Ovary (tissue), 9 donors: ENCODE results near the gene RALGPS1. TPM values are rescaled to one million over a fixed set of nuclear protein-coding genes. Genes with fewer than 3 reads are reported as not detected.

Experiments
- DNase-seq, 5 donors: peaks; one replicate each; pipeline ENCODE4 v3.0.0-alpha.2; 2019 to 2020
- H3K27ac ChIP-seq, 2 donors: fragments of 200-600 bp; one replicate each; pipeline versions ENCODE4 v1.5.1 to v1.8.0; 2019 to 2022
- H3K27me3 ChIP-seq: fragments of 200-600 bp; one replicate; pipeline ENCODE4 v1.8.0; 2022
- H3K36me3 ChIP-seq: fragments of 200-600 bp; sonication (generic); one replicate; pipeline ENCODE4 v1.5.1; 2019
- H3K4me1 ChIP-seq: one replicate; pipeline ENCODE4 v1.8.1; 2013; ENCODE audit warnings: mild to moderate bottlenecking, moderate library complexity; ENCODE audit not compliant: insufficient read depth
- H3K4me3 ChIP-seq: fragments of 200-600 bp; sonication (generic); one replicate; pipeline ENCODE4 v1.5.1; 2017
- H3K9me3 ChIP-seq, 2 donors: fragments of 200-600 bp in 1 of 2; sonication (generic) in 1 of 2; one replicate each; pipeline versions ENCODE4 v1.5.1 to v1.8.1; 2013 to 2019; ENCODE audit warnings: mild to moderate bottlenecking in 1 of 2, moderate library complexity in 1 of 2
- CTCF ChIP-seq, 3 donors: fragments of 450-650 bp in 2 of 3; fragments of 200-600 bp in 1 of 3; IDR thresholded peaks; one replicate each; pipeline versions ENCODE4 v1.5.1 to v1.8.0; 2016 to 2022; ENCODE audit warnings: antibody characterized with exemption in 3 of 3, mild to moderate bottlenecking in 1 of 3
- EP300 ChIP-seq: sonication (generic); formaldehyde crosslinking; IDR thresholded peaks from one replicate; pipeline ENCODE4 v1.6.1; 2017; ENCODE audit warnings: antibody characterized with exemption
- POLR2A ChIP-seq: fragments of 450-650 bp; IDR thresholded peaks from one replicate; pipeline ENCODE4 v1.6.1; 2017; ENCODE audit warnings: antibody characterized with exemption, mild to moderate bottlenecking, moderate library complexity
- WGBS, 3 donors: extraction: QIAGEN DNeasy Blood & Tissue Kit in 1 of 3; methylation state at CpG; one replicate each; pipeline versions ENCODE4 v1.1.5 to v1.1.7; 2013 to 2017; 5-methylcytosine and 5-hydroxymethylcytosine counted together
- intact Hi-C, 4 donors: fragments of 100-400 bp; cut with DNase I; formaldehyde crosslinking; loops; one replicate each; pipeline versions ENCODE4 v1.11.0 to v1.15.1; 2022 to 2023
- polyA plus RNA-seq, 2 donors: library from polyadenylated mRNA; stranded (reverse); fragments of 200-250 nt in 1 of 2; fragments of 350-450 nt in 1 of 2; fragmentation: Illumina TruSeq in 1 of 2; extraction: RNeasy Lipid Tissue Mini Kit (QIAGEN cat#74804) in 1 of 2; gene quantifications; one replicate each; pipeline ENCODE4 v1.2.3, GENCODE V29; 2013 to 2014
- total RNA-seq, 7 donors: library from RNA; depleted of rRNA in 2 of 7; stranded (reverse); fragments of >200 nt in 2 of 7; fragmentation: NEBNext Ultra II Directional in 3 of 7; extraction: Animal tissue kit (Norgen Biotek cat#: 25700) in 3 of 7; gene quantifications; one replicate each; pipeline versions ENCODE4 v1.1.0 to v1.2.4, GENCODE V29; 2016 to 2023
- donor health status: DM: no; HTN: no; CAD: no; lungs with moderate emphysema.
- donor health status: DM: no; HTN: no; CAD: no.
- donor health status: Bipolar disorder and iron deficiency.
- donor health status: DM: yes; HTN: yes; CAD: no.
- donor health status: DM: no; HTN: no; CAD: no.
- donor health status: DM: yes; HTN: yes; CAD: no.

Gene RALGPS1
- total and polyA plus RNA-seq, 9 donors: 2.3 to 13.1 (median 6.9) TPM

- 97 to 98% (median 97%) methylated on average over 10 of the region's 10 CpGs for WGBS, 3 donors
- H3K36me3 ChIP-seq: no peaks in the 10 kb centered on the region
- no peak for DNase-seq
- no peaks in the 10 kb centered on the region for H3K9me3 ChIP-seq
- no peaks in the 10 kb centered on the region for H3K4me1 ChIP-seq
- intact Hi-C loops: no loop called here
- H3K27me3 ChIP-seq: no peaks in the 10 kb centered on the region
- no peak for TF ChIP-seq CTCF (IDR thresholded peaks at IDR 0.05)
- no peak for TF ChIP-seq EP300
- no peak for TF ChIP-seq POLR2A
- no peak overlapping the region for H3K27ac ChIP-seq
- H3K4me3 ChIP-seq: no peak overlapping the region
These were observed 59.3 kb downstream of the RALGPS1 start for GRCh38 chr9:126973651-126974529.

- Histone ChIP-seq H3K4me3 (no peak overlapping the region), H3K36me3 (no peaks in the 10 kb centered on the region), H3K27ac (no peak overlapping the region), H3K27me3 (no peaks in the 10 kb centered on the region), H3K4me1 (no peaks in the 10 kb centered on the region), H3K9me3 (no peaks in the 10 kb centered on the region)
- 69 to 74% (median 70%) methylated on average over 6 of the region's 6 CpGs for WGBS, 3 donors
- no peak for TF ChIP-seq CTCF (IDR thresholded peaks at IDR 0.05)
- no peak for TF ChIP-seq EP300
- TF ChIP-seq POLR2A: no peak
- DNase-seq: no peak
- intact Hi-C loops: no loop called here
These were observed 60.0 kb downstream of the RALGPS1 start for GRCh38 chr9:126974594-126974993.

GRCh38 chr9:126975327-126976220, 61.0 kb downstream of the RALGPS1 start:
- DNase-seq: no peak
- Histone ChIP-seq H3K27me3 (no peaks in the 10 kb centered on the region), H3K36me3 (no peaks in the 10 kb centered on the region), H3K9me3 (no peaks in the 10 kb centered on the region), H3K4me3 (no peak overlapping the region), H3K4me1 (no peaks in the 10 kb centered on the region), H3K27ac (no peak overlapping the region)
- WGBS, 3 donors: 52 to 60% (median 57%) methylated on average over 8 of the region's 8 CpGs
- TF ChIP-seq CTCF (IDR thresholded peaks at IDR 0.05): no peak
- intact Hi-C loops: no loop called here

GRCh38 chr9:126979461-126979860, 64.9 kb downstream of the RALGPS1 start:
- no peak overlapping the region for H3K27ac ChIP-seq
- no peak for DNase-seq
- 66 to 82% (median 71%) methylated on average over 5 of the region's 5 CpGs for WGBS, 3 donors

More at GRCh38 chr9:126979461-126979860, 64.9 kb downstream of the RALGPS1 start:
- Histone ChIP-seq H3K36me3 (no peaks in the 10 kb centered on the region), H3K9me3 (no peaks in the 10 kb centered on the region), H3K4me3 (no peak overlapping the region), H3K27me3 (no peaks in the 10 kb centered on the region), H3K4me1 (no peaks in the 10 kb centered on the region)
- no peak for TF ChIP-seq POLR2A
- no peak for TF ChIP-seq EP300
- TF ChIP-seq CTCF (IDR thresholded peaks at IDR 0.05): no peak
- intact Hi-C loops: no loop called here
